Activated CD8-positive, alpha-beta T cell treated with anti-CD3 and anti-CD28 coated beads for 36 hours (primary cell): ENCODE data around the gene ANK3. TPM values are rescaled to one million over a fixed set of nuclear protein-coding genes. Genes with fewer than 3 reads are reported as not detected.

ENCODE experiments used
- ATAC-seq: fragments of 200-7000 bp; cut with Tn5 transposase; one replicate; pipeline ENCODE4 v1.10.0; 2021; ENCODE audit warnings: mild to moderate bottlenecking, moderate library complexity
- CTCF ChIA-PET: fragments of 350-600 bp; sonication (Branson Sonifier 250); formaldehyde crosslinking; loops from one replicate; lab custom pipeline; 2021; ENCODE audit warnings: antibody characterized with exemption; lab: Charles Lee
- POLR2A ChIA-PET: fragments of 350-600 bp; sonication (Branson Sonifier 250); formaldehyde crosslinking; loops from one replicate; lab custom pipeline; 2021; ENCODE audit warnings: antibody characterized with exemption; lab: Charles Lee
- DNase-seq: peaks from one replicate; pipeline ENCODE4 v3.0.0-alpha.2; 2020
- H3K27ac Mint-ChIP-seq: one replicate; pipeline ENCODE4 v1.8.0; 2021; ENCODE audit warnings: mild to moderate bottlenecking, mixed read lengths
- H3K27me3 Mint-ChIP-seq: one replicate; pipeline ENCODE4 v1.8.0; 2021; ENCODE audit warnings: mixed read lengths
- H3K36me3 Mint-ChIP-seq: one replicate; pipeline ENCODE4 v1.8.0; 2021; ENCODE audit warnings: low read depth, mixed read lengths
- H3K4me1 Mint-ChIP-seq: one replicate; pipeline ENCODE4 v1.8.0; 2021; ENCODE audit warnings: low read depth, mixed read lengths
- H3K4me3 Mint-ChIP-seq: one replicate; pipeline ENCODE4 v1.8.0; 2021; ENCODE audit warnings: mild to moderate bottlenecking, moderate library complexity, mixed read lengths
- H3K9me3 Mint-ChIP-seq: one replicate; pipeline ENCODE4 v1.8.0; 2021; ENCODE audit warnings: mixed read lengths
- CTCF ChIP-seq: fragments of 200-600 bp; IDR thresholded peaks from one replicate; pipeline ENCODE4 v1.8.0; 2022; ENCODE audit warnings: antibody characterized with exemption, mild to moderate bottlenecking
- intact Hi-C: fragments of 100-400 bp; cut with micrococcal nuclease; formaldehyde crosslinking; loops from one replicate; pipeline ENCODE4 v1.10.0; 2022
- total RNA-seq, 2 experiments: library from RNA; stranded (reverse); gene quantifications; one replicate each; pipeline ENCODE4 v1.2.3, GENCODE V29; 2021

Gene ANK3
- total RNA-seq, 2 experiments from 2014 or later = 10.3 to 12.0 TPM

GRCh38 chr10:59991117-59991516 is 398.6 kb downstream of the ANK3 start:
- Mint-ChIP-seq H3K27me3 (peaks cover 25% of the 10 kb centered on the region), H3K27ac (no peak overlapping the region), H3K9me3 (no peaks in the 10 kb centered on the region), H3K4me3 (no peak overlapping the region), H3K4me1 (peaks cover 6% of the 10 kb centered on the region), H3K36me3 (no peaks in the 10 kb centered on the region)
- intact Hi-C loops = no loop called here
- ChIA-PET CTCF (interaction anchor here (1.7 kb wide), 1 partner anchor 33 kb away, joined by 3 read pairs; no protein-coding TSS in a partner anchor), POLR2A (no interaction called here)
- ATAC-seq (no peak), DNase-seq (no peak)
- no peak for TF ChIP-seq CTCF

GRCh38 chr10:59985639-59986038 is 404.0 kb downstream of the ANK3 start:
- POLR2A ChIA-PET = no interaction called here
- no peak overlapping the region for H3K27ac Mint-ChIP-seq

GRCh38 chr10:59984415-59984814 is 405.3 kb downstream of the ANK3 start:
- Mint-ChIP-seq H3K4me3 (no peak overlapping the region), H3K36me3 (no peaks in the 10 kb centered on the region), H3K9me3 (no peaks in the 10 kb centered on the region), H3K27ac (no peak overlapping the region), H3K4me1 (no peaks in the 10 kb centered on the region), H3K27me3 (peaks cover 6% of the 10 kb centered on the region)
- DNase-seq (no peak), ATAC-seq (no peak)
- intact Hi-C loops = no loop called here
- no peak for TF ChIP-seq CTCF
- CTCF ChIA-PET = no interaction called here
- POLR2A ChIA-PET = no interaction called here

More at GRCh38 chr10:59985639-59986038, 404.0 kb downstream of the ANK3 start:
- CTCF ChIA-PET = no interaction called here
- Mint-ChIP-seq H3K36me3 (no peaks in the 10 kb centered on the region), H3K27me3 (peaks cover 8% of the 10 kb centered on the region), H3K9me3 (no peaks in the 10 kb centered on the region), H3K4me1 (no peaks in the 10 kb centered on the region), H3K4me3 (no peak overlapping the region)
- TF ChIP-seq CTCF = no peak
- DNase-seq (no peak), ATAC-seq (no peak)
- intact Hi-C loops = no loop called here

GRCh38 chr10:59980356-59980755 is 409.3 kb downstream of the ANK3 start:
- intact Hi-C loops = no loop called here
- Mint-ChIP-seq H3K36me3 (peaks cover 1% of the 10 kb centered on the region), H3K27ac (no peak overlapping the region), H3K4me1 (no peaks in the 10 kb centered on the region), H3K4me3 (no peak overlapping the region), H3K9me3 (peaks cover 14% of the 10 kb centered on the region), H3K27me3 (no peaks in the 10 kb centered on the region)
- POLR2A ChIA-PET = no interaction called here
- DNase-seq = no peak
- ATAC-seq = no peak
- no peak for TF ChIP-seq CTCF
- CTCF ChIA-PET = no interaction called here

- no peak for TF ChIP-seq CTCF
- ChIA-PET POLR2A (no interaction called here), CTCF (no interaction called here)
- no peak overlapping the region for H3K4me3 Mint-ChIP-seq
- DNase-seq = no peak
- intact Hi-C loops = no loop called here
- ATAC-seq = no peak
- H3K27me3 Mint-ChIP-seq = no peaks in the 10 kb centered on the region
- no peaks in the 10 kb centered on the region for H3K4me1 Mint-ChIP-seq
- no peak overlapping the region for H3K27ac Mint-ChIP-seq
- H3K9me3 Mint-ChIP-seq = peaks cover 14% of the 10 kb centered on the region
- H3K36me3 Mint-ChIP-seq = peaks cover 1% of the 10 kb centered on the region
Observed at GRCh38 chr10:59977486-59977885, 412.2 kb downstream of the ANK3 start.
